Germinal center (tissue), 1 donor: ENCODE results near the gene RFX2.
"Not testable (repeated sequence)": the region's sequence is repeated elsewhere in the genome, so short reads cannot be mapped to it uniquely, and the experiment has no call there.

Experiments used
- DNase-seq: peaks from one replicate; pipeline ENCODE4 v3.0.0; 2012; ENCODE audit warnings: mixed read lengths, low spot score

The RFX2 gene

DNA sequence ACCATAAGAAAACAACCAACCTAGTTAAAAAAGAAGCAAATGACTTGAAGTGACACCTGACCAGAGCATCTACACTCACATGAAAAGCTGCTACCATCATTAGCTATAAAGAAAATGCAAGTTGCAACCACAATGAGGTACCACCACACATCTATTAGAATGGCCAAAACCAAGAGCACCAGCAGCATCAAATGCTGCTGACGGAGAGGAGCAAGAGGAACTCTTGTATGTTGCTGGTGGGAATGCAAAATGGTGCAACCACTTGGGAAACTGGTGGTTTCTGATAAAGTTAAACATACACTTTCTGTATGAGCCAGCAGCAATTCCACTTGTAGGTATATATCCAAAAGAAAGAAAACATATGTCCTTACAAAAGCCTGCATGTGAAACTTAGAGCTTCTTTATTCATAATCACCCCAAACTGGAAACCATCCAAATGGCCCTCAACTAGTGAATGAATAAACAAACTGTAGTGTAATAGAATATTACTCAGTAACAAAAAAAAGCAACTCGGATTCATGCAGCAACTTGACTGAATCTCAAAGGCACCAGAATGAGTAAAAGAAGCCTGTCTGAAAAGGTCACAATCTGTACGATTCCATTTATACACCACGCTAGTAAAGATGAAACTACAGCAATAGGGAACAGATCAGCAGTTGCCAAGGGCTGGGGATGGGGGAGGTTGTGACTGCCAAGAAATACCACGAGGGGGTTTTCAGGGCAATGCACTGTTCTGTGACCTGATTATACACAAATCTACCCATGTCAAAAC, 71.5 kb downstream of the RFX2 start:
- peak; percentile 63 for DNase-seq

DNA sequence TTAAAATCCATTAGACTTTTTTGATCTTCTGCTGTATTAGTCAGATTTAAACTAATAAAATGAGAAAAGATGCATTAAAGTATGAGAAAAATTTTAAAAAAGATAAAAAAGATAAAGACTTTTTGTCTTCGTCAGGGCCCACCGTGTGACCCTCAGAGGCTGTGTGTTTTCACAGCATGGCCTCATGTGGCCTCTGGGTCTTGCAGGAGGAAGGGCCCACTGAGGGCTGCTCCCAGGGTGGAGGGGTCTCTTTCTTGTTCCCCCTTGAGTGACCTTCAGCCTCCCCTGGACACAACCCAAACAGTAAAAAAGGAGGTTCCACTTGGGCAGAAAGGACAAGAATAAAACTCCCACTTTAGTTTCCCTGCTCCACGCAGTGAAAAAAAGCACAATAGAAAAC, 75.3 kb downstream of the RFX2 start:
- no peak for DNase-seq

DNA sequence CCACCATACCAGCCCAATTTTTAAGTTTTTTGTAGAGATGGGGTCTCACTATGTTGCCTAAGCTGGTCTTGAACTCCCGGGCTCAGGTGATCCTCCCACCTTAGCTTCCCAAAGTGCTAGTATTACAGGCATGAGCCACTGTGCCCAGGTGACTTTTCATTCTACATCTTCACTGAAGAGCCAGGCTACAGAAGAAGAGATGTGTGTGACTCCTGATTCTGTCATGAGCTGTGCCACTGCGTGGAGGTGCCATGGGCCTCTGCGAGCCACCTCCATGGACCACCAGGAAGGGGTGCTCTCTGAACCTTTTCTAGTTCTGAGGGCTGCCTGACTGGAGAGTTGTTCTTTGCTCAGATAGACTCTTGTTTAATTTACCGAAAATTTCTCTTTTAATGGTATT, 75.8 kb downstream of the RFX2 start:
- no peak for DNase-seq

DNA sequence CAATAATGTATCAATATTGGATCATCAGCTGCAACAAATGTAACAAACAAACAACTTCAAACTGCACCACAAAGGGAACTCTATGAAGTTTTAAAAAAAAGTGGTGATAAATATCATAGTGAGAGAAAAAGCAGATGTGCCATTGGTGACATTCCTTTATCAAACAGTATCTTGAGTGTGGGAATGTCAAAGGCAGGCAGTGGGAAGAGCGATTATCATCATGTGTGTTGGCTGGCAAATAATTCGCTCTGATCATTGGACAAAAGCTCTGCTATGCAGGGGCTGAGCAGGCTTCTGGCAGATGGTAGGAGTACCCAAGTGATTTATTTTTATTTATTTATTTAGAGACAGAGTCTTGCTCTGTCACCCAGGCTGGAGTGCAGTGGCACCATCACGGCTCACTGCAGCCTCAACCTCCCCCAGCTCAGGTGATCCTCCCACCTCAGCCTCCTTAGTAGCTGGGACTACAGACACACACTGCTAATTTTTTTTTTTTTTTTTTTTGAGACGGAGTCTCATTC, 76.5 kb downstream of the RFX2 start:
- no peak for DNase-seq

DNA sequence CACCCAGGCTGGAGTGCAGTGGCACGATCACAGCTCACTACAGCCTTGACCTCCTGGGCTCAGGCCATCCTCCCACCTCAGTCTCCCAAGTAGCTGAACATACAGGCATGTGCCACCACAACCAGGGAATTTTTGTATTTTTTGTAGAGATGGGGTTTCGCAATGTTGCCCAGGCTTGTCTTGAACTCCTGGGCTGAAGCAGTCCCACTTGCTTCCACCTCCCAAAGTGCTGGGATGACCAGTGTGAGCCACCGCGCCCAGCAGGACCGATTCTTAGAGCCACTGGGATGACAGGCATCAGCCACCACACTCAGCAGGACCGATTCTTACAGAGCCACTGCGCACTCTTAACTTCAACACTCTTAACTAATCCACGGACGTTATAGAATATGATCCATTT, 77.5 kb downstream of the RFX2 start:
- DNase-seq, result no peak

DNA sequence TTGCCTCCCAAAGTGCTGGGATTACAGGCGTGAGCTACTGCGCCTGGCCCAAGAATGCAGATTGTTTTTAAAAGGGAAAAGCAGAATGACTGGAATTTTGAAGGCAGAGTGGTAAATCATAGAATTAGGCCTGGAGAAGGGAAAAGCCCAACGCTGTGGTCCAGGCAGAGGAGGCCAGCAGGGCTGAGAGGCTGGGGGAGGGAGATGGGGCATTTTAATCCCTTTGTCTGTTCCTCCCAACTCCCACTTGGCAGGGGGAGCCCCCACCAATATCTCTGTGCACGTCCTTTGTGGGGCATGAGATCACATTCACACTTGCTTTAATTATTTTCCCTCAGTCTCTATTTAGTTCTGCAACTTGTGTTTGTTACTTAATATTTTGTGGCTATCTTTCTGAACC, 77.9 kb downstream of the RFX2 start:
- no peak for DNase-seq

DNA sequence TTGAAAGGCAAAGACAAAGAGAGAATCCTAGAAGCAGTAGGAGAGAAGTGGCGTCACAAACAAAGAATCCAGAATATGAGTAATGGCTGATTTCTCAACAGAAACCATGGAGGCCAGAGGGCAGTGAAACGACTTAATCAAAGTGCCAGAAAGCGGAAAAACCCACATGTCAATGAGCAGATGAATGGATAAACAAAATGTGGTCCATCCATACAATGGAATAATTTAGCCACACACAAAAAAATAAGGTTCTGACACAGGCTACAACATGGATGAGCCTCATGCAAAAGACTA, 80.1 kb downstream of the RFX2 start:
- DNase-seq, result no peak

DNA sequence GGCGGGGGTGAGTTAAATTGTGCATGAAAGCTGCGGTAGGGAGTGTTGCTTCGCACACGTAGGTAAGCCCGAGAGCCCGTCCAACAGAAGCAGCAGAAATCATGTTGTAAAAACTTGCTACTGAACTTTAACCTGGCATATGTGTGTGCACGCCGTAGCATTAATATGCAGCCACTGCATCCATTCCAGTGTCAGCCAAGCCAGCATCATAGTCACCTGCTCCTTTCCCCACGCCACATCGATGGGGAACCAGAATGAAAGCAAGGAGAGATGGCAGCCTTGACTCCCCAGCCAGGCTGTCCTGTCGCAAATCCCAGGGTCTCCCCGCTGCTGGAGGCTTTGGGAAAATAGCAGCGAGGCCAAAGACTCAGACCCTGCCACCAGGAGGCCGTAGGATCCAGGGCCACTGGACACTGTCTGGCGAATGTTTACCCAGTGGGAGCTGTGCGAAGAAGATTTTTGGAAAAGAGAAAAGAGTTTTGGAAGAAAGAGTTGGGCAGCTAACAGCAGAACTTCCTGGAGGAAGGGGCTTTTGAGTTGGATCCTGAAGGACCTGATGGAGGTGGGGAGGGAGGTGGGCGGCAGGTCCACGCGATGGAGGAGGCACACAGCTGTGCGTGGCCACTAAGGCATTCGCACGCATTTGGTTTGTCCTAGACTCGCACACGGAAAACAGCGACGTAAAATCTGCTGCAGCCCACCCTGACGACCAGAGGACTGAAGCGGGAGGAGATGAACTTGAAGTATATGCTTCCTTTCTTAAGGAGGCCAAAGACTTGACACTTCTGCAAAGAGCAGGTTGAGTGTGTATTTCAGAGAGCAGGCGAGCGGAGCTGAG, 83.7 kb downstream of the RFX2 start:
- DNase-seq, result no peak

DNA sequence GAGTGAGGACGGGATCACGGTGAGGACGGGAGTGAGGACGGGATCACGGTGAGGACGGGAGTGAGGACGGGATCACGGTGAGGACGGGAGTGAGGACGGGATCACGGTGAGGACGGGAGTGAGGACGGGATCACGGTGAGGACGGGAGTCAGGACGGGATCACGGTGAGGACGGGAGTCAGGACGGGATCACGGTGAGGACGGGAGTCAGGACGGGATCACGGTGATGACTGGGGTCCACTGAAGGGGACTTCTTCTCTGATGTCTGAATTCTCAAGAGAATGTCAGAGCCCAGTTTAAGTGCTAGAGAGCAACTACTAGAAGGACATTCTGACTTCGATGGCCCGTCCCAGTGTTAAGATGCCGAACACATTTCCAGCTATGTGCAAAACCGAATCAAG, 85.5 kb downstream of the RFX2 start:
- DNase-seq, result not testable (repeated sequence)

DNA sequence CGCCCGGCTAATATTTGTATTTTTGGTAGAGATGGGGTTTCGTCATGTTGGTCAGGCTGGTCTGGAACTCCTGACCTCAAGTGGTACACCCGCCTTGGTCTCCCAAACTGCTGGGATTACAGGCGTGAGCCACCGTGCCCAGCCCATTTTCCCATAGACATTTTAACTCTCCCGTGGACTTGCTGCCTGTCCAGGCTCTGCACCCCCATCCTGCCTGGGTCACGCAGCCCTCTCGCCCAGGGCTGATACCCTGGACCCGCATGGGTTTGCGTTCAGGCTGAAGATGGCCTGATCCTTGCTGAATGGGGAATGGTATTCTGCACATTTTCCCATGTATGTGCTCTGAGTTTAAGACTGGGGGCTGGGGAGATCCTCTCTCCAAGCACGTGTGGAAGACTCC, 86.4 kb downstream of the RFX2 start:
- DNase-seq, result no peak

DNA sequence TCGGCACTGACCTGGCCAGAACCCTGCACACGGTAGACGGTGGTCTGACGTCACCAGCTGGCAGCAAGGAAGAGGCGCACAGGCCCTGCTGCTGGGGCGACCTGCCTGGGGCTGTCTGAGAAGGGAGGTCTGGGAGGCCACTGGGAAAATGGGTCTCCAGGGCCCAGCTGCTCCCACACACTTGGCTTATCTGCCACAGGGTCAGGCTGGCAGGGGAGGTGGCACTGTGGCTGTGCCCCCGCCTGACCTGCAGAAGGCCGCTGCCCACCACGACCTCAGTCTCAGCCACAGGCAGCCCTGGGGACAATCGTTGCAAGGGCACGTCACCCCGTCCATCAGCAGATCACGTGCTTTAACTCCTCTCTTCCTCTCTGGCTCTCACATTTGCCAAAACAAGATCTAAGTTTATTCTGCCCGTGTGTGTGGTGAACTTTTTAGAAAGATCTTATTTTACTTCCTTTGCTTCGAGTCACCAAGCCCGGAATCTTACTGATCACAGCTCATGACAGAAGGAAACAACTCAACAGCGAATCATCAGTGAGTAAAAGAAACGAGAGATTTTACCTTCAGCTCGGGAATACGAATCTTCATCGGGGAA, 87.1 kb downstream of the RFX2 start:
- DNase-seq, result no peak

DNA sequence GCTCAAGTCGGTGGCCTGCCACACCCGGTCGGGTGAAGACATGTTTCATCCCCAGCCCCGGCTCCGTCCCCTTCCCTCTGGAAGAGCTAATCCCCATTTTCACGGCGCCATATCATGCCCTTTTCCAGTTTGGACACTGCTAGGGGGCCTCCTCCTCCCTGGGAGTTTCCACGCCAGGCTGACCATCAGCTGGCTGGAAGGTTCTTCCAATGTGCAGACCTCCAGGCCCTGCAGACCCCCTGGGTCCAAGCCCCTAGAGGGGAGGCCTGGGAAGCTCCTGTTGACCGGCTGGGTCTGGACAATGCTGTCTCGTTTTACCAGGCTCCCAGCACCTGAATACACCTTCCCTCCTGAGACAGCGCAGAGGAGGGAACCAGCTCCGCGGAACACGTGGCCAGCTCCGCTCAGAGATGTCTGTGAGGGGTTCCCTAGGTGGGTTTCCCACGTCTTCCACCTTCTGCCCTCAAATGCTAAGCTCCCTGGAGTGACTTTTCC, 87.7 kb downstream of the RFX2 start:
- no peak for DNase-seq

DNA sequence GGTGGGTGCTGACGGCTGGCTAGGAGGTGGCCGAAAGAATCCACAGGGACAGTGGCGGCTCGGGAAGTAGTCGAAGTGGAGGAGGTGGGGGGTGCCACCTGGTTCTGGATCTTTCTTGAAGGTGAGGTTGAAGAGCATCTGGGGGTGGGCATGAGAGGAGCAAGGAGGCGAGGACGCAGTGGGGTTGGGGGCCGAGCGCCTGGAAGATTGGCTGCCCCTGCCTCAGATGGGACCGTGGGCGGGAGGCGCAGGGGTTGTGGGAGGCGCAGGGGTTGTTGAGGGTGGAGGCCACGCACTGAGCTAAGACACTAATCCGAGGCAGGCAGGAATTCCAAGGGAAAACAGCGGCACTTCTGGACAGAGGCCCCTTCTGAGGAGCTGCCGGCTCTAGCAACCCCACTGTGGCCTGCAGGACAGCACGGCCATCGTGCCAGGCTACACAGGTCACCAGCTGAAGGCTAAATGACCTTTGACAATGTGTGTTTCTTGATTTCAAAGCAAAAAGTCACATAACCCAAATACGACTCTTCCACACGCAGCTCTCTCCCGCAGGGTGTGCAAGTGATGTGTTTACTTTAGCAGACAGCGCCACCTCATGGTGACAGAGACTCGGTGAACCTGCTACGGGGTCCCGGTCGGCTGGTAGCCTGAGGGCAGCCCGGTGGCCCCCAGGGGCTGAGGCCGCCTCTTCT, 88.3 kb downstream of the RFX2 start:
- DNase-seq, result peak; percentile 80

DNA sequence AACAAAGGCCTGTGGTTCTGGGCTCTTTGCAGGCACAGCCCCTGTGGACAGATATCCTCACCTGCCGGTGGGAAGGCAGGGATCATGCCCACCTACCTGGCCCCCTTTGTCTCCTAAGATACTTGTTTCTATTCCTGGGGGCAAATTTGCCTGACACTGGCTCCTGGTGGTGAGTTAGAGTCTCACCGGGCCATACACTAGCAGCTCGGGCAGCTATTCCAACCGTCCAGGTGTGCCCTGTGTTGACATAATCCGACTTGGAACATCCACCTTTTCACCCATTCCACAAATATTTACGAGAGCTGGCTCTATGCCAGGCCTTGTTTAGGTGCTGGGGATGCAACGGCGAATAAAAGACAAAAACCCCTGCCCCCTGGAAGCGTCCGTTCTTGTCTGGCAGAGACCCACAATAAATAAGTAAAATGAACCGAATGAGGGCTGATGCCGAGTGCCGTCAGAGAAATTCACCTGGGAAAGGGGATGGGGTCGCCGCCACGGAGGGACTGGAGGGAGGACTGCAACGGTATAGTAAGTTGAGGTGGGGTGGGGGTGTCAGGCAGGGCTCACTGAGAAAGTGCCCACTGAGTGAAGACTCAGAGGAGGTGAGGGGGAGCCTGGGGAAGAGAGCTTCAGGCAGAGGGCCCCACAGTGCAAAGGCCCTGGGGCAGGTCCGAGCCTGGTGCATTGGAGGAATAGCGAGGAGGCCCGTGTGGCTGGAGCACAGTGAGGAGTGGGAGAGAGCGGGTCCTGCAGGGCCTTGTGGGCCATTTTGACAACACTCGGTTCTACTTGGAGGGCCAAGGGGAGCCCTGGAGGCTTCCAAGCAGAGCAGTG, 89.1 kb downstream of the RFX2 start:
- no peak for DNase-seq

DNA sequence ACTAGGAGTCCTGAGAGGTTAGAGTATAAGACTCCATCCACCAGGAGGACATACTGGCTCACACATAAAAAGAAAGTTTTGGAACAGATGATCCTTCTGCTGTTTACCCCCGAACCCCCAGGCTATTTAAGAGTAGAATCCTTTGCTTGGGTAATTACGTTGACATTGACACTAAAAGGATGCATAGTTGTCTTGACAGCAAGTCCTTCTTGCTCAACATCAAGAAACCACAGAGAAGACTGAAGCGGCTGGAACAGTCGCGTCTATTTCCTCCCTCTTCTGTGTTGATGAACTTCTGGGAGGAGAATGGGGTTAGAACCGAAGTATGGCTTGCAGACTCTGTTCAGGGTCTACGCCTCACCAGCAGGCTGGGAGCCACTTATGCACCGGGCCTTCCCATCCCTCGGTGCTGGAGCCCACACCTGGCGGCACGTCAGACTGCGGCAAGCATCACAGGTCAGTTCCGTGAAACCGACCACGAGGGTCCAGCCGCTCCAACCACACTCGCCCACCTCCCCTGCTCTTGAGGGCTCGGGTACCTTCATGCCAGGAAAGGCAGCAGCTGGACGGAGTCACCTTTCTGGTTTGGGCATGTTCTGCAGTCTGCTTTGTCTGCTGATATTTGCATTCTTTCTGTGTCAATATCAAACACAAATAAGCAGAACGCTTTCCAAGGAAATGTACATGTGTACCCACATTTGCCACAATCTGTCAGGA, 90.0 kb downstream of the RFX2 start:
- no peak for DNase-seq

DNA sequence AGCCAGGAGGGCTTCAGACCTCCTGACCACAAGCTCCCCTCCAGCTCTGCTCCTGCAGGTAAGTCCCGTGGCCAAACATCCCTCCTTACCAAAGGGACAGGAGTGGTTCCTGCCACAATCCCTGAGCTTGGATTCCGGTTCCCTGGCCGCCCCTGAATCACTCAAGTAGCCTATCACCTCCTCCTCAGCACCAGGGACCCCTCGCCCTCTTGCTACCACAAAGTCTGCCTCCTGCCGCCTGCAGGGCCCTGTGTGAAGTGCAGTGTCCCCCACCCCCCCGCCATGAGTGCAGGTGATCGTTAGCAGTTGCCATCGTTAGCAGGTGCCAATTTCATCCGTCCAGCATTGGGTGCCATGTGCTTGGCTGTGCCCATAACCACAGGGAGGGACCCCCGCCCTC, 91.5 kb downstream of the RFX2 start:
- DNase-seq, result no peak

DNA sequence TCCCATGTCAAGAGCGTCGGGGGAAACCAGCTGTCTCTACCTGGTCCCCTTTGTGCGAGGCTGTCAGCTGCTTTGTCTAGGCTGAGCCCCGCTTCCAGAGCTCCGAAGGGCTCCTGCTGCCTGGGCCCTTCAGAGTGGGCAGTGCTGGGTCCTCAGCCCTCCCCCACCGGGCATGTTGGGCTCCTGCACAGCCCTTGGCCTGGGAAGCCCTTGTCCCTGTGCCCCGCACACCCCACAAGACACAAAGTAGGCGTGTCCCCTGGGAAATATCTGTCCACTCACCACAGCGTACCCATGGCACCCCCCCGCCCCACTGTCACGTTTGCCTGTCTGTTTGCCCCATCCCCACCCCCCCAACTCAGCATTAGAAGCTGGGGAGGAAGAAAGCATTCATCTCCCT, 92.7 kb downstream of the RFX2 start:
- no peak for DNase-seq

DNA sequence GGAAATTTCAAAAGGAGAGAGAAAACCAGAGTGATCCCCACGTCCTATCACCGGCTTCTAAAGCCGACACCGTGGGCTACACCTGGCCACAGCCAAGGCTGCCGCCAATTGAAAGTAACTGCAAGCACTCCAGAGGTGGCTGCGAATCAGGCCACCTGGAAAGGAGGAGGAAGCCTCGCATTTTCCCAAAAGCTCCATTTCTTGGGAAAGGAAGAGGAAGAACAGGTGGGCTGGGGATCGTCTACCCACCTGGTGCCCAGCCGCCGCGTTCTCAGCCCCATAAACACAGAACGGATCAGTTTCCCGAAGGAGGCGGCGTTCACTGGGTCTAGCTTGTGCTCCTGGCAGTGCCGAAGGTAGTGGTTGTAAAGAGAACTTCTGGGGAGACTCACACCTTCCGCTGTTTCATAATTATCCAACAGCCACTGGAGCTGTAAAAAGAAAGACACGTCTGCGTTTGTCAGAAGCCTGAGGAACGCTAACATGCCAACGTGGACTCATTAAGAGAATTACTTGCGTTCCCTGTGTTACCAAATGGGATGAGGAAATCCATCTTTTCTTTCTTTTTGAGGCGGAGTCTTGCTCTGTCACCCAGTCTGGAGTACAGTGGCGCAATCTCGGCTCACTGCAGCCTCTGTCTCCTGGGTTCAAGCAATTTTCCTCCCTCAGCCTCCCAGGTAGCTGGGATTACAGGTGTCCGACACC, 94.3 kb downstream of the RFX2 start:
- no peak for DNase-seq

DNA sequence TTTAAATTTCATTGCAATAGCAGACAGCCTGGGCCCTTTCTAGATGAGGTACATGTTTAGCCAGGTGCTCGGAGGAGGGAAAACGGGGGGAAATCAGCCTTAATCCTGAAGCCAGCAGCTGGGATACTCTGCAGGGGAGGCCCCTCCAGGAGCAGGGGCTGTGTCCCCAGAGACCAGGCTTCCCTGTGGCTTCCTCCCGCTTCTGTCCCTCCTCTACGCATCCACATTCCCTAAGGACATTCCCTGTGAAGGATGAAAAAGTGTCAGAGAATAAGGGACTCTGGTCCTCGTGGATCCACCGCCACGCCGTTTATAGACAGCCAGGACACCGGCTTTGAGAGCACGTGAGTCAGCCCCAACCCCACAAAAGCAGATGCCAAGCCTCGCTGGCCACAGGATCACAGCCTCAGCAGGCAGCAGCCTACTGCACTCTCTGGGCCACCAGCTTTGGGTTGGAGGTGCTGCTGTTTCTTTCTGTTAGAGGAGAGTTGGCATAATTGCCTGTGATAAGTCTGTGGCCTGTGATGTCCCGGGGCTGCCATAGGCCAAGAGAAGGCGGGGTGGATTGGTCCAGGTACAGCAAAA, 95.7 kb downstream of the RFX2 start:
- no peak for DNase-seq
